ENCODE measurements around the gene FTCD.

The FTCD gene

DNA sequence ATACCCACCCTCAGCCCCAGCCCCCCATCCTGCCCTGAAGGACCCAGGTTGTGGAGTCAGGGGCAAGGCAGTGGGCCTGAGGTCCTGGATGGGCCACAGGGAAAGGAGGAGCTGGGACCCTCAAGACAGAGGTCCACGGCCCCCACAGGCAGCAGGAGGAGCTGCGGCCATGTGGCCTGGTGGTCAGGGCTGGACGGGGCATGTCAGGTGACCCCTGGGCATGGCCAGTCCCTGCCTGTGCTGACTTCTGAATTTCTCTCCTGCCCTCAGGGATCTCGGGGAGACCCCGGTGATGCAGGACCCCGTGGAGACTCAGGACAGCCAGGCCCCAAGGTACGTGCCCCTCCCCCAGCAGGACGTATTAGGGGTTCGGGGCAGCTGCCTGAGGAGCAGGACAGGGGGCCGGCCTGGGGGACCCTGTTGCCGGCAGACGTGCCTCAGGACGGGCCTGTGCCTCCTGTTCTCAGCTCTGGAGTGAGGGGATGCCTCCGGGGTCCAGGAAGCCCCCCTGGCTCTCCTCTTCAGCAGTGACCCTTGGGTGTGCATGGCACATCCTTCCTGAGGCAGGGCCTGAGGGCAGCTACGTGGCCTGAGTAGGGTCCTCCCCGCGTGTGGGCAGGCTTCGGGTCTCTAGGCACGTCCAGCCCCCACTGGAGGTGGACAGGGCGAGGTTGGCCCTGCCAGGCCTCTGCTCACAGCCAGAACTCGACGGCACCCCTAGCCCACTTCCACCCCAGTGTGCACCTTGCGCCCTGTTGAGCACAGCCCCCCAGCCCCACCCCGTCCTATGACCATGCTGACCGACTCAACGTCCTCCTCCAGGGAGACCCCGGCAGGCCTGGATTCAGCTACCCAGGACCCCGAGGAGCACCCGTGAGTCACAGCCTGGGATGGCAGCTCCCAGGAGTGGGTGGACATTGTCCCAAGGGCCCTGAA, 33.8 kb downstream of the FTCD start:
- DNase-seq, result no peak

- no peak for DNase-seq
These were observed 34.8 kb downstream of the FTCD start for GRCh38 chr21:46120301-46121285.

GRCh38 chr21:46119637-46120271, 35.6 kb downstream of the FTCD start:
- DNase-seq, result no peak

- no peak for DNase-seq
These were observed 36.2 kb downstream of the FTCD start for GRCh38 chr21:46119144-46119636.

- DNase-seq, result no peak
These were observed 36.8 kb downstream of the FTCD start for GRCh38 chr21:46118316-46119143.

GRCh38 chr21:46117586-46118315, 37.6 kb downstream of the FTCD start:
- no peak for DNase-seq

GRCh38 chr21:46116776-46117585, 38.4 kb downstream of the FTCD start:
- no peak for DNase-seq

DNA sequence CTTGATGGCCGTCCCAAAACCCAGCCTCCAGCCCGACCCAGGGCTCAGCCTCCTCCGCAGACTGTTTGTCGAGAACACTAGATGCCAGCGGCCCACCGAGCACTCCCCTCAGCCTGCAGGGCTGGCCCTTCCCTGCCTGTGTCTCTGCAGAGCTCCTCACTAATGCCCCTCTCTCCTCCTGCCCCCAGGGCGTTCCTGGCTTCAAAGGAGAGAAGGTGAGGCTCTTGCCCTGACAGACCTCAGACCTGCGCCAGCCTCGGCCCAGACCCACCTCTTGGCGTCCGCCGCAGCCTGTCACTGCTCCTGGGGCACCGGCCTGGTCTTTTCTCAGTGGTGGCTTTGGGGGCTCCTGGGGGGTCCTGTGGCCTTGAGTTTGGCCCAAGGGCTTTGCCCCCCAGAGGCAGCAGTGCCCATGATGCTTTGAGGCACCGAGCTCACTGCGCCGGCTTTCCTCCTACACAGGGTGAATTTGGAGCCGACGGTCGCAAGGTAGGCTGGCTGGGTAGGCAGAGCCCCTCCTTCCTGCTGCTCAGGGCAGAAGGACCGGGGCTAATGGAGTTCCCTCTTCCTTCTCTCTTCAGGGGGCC, 39.1 kb downstream of the FTCD start:
- DNase-seq, result no peak

DNA sequence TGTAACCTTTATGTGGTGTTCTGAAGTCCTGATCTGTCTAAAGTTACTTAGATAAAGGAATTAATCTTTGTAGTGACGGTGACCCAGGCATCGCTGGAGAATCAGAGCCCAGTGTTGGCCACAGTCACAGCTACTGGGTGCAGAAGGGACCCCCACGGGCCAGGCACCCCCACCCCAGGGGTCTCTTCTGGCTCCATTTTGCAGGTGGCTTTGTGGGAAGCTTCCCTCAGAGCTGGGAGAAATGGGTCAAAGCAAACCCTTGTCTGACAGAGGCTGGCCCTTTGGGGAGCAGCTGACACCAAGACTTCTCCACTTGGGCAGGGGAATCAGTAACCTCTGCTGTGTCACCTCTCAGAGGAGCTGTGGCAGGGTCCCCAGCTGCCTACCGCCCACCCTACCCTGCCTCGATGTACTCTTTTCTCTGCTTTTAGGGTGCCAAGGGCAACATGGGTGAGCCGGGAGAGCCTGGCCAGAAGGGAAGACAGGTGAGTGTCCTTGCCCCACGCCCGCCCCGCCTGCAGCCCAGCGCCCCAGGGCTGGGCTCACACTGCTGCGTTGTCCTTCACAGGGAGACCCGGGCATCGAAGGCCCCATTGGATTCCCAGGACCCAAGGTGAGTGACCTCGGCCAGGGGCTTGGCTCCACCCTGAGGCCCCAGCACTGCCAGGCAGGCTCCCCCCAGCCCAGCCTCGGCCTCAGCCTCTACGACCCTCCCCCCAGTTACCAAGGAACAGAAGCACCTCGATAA, 39.8 kb downstream of the FTCD start:
- DNase-seq, result no peak

DNA sequence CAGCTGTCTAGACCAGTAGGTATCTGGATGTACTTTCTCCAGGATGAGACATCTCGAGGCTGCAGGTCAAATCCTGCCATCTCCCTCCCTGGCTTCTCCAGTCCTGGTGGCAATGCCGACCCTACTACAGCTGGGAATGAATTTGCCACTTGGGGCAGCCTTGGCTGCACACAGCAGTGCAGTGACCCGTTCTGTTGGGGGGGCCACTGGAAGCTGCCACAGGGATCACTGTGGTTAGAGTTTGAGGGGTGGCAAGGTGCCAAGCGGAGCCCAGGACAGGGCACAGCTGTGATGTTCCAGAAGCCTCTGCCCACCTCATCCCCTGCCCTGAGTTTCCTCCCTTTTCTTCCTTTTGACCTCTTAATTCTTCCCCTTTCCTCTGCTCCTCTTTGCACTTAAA, 40.4 kb downstream of the FTCD start:
- DNase-seq, result no peak

DNA sequence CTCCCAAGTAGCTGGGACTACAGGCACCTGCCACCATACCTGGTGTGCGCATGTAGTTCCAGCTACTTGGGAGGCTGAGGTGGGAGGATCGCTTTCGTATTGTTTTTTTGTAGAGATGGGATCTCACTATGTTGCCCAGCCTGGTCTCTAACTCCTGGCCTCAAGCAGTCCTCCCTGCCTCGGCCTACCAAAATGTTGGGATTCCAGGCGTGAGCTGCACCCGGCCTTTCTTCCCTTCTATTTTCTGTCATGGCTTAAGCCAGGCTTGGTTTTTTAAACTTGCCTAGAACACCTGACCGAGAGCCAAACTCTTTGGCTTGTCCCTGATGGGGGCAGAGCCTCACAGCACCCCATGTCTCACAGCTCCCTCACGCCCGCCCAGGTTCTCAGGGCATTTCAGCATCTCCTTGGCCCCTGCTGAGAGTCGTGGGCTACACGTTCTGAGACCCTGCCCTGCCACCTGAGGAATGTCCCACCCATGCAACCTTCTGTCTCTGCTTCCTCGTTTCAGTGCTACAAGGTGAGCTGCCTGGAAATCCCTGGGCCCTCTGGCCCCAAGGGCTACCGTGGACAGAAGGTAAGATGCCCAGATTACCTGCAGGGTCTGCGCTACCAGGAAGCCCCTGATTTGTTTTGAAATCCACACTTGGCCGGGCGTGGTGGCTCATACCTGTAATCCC, 41.7 kb downstream of the FTCD start:
- no peak for DNase-seq

DNA sequence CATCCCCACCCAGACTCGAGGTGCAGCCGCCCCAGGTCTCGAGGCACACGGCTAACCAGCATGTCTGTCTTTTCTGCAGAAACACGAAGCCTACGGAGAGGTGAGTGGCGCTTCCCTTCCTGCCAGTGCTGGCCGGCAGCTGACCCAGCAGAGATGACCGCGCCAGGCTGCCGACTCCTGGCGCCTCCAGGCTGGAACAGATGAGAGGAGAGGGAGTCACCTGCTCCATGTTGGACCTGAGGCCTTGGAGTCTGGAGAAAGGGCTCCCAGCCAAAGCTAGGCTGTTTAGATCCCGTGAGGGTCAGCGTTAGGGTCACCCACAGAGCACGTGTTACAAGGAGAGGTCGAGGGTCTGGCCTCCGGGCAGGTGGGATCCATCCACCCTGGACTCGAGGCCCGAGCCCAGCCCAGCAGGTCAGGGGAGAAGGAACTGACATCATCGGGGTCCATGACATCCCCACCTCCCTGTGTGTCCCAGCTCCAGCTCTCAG, 42.6 kb downstream of the FTCD start:
- DNase-seq, result no peak

DNA sequence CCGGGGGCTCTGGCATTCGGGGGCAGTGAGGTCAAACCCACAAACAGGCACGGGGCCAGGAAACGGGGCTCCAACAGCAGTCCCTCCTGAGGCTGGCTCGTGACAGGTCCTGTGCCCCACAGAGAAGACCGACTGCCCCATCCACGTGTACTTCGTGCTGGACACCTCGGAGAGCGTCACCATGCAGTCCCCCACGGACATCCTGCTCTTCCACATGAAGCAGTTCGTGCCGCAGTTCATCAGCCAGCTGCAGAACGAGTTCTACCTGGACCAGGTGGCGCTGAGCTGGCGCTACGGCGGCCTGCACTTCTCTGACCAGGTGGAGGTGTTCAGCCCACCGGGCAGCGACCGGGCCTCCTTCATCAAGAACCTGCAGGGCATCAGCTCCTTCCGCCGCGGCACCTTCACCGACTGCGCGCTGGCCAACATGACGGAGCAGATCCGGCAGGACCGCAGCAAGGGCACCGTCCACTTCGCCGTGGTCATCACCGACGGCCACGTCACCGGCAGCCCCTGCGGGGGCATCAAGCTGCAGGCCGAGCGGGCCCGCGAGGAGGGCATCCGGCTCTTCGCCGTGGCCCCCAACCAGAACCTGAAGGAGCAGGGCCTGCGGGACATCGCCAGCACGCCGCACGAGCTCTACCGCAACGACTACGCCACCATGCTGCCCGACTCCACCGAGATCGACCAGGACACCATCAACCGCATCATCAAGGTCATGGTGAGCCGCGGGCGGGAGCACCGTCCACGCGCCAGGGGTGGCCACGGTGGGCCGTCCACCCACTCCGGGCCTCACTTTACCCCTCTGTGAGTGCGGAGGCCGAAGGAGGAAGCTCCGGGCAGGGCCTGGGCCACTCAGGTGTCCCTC, 43.3 kb downstream of the FTCD start:
- DNase-seq, result no peak

DNA sequence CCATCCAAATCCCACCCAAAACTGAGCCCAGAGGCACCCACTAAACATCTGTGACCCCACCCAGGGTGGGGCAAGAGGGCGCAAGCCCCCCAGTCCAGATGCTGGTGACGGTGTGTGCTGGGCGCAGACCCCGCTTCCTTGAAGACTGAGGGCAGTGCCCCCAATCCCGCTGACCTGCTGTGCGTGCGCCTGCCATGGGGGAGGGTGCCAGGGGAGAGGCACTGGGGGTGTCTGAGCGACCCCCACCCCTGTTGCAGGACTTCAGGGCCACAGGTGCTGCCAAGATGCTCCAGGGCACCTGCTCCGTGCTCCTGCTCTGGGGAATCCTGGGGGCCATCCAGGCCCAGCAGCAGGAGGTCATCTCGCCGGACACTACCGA, 44.2 kb downstream of the FTCD start:
- DNase-seq, result no peak

- no peak for DNase-seq
These were observed 44.7 kb downstream of the FTCD start for GRCh38 chr21:46110499-46111192.

- DNase-seq, result no peak
These were observed 45.8 kb downstream of the FTCD start for GRCh38 chr21:46109313-46110221.
